SK-N-SH (cell line): Measurements from ENCODE around the gene GNAS. TPM values are rescaled to one million over a fixed set of nuclear protein-coding genes. Genes with fewer than 3 reads are reported as not detected.

Experiments used
- CTCF ChIA-PET: fragments of 300-600, 350-600 bp; formaldehyde crosslinking; extraction: SDS; loops from one replicate; lab custom pipeline; 2021; lab: Yijun Ruan, JAX
- POLR2A ChIA-PET: fragments of 350-600 bp; sonication (Branson Sonifier 250); formaldehyde crosslinking; extraction: SDS; loops from one replicate; lab custom pipeline; 2020; ENCODE audit warnings: antibody characterized with exemption, inconsistent platforms; lab: Yijun Ruan, JAX
- DNase-seq: peaks from one replicate; pipeline ENCODE4 v3.0.0; 2012
- H2AFZ ChIP-seq: fragments of 200-600 bp; sonication (generic); 2 replicates; pipeline ENCODE4 v1.8.1; 2016; ENCODE audit warnings: antibody characterized with exemption, mild to moderate bottlenecking, low read depth
- H3F3A ChIP-seq: fragments of 200-600 bp; sonication (generic); replicated peaks from 2 replicates; pipeline ENCODE3; 2016; ENCODE audit warnings: antibody characterized with exemption, mild to moderate bottlenecking; ENCODE audit not compliant: insufficient read depth
- H3K27ac ChIP-seq, 2 experiments: fragments of 200-500 bp in 1 of 2; fragments of 200-600 bp in 1 of 2; sonication (Bioruptor generic) in 1 of 2; sonication (generic), shearing (Covaris generic) in 1 of 2; 2 replicates each; pipeline versions ENCODE4 v1.5.1 to v1.6.1; 2014 to 2016; ENCODE audit warnings: low read depth in 2 of 2, inconsistent platforms in 1 of 2, low read length in 1 of 2, mild to moderate bottlenecking in 1 of 2, mixed read lengths in 1 of 2
- H3K27me3 ChIP-seq: fragments of 200-600 bp; sonication (generic), shearing (Covaris generic); 2 replicates; pipeline ENCODE4 v1.6.1; 2016; ENCODE audit warnings: mixed run types; ENCODE audit not compliant: insufficient read depth
- H3K36me3 ChIP-seq, 2 experiments: fragments of 200-500 bp in 1 of 2; fragments of 200-600 bp in 1 of 2; sonication (Bioruptor generic) in 1 of 2; sonication (generic) in 1 of 2; replicated peaks in 1 of 2; 2 replicates each; pipeline versions ENCODE3 to v1.5.1; 2014 to 2016; ENCODE audit warnings: low read length in 1 of 2, mild to moderate bottlenecking in 1 of 2; ENCODE audit not compliant: insufficient read depth in 2 of 2, control insufficient read depth in 1 of 2
- H3K4me1 ChIP-seq, 2 experiments: fragments of 200-500 bp in 1 of 2; fragments of 200-600 bp in 1 of 2; sonication (Bioruptor generic) in 1 of 2; sonication (generic), shearing (Covaris generic) in 1 of 2; 2 replicates each; pipeline versions ENCODE4 v1.5.1 to v1.6.1; 2014 to 2016; ENCODE audit warnings: low read depth in 1 of 2, low read length in 1 of 2, mixed run types in 1 of 2; ENCODE audit not compliant: insufficient read depth in 2 of 2, control insufficient read depth in 1 of 2
- H3K4me2 ChIP-seq: fragments of 200-600 bp; sonication (generic), shearing (Covaris generic); 2 replicates; pipeline ENCODE4 v1.6.1; 2017; ENCODE audit warnings: mixed run types
- H3K4me3 ChIP-seq, 2 experiments: fragments of 200-500 bp in 1 of 2; fragments of 200-600 bp in 1 of 2; sonication (Bioruptor generic) in 1 of 2; sonication (generic), shearing (Covaris generic) in 1 of 2; 2 replicates each; pipeline versions ENCODE4 v1.5.1 to v1.8.1; 2014 to 2016; ENCODE audit warnings: low read depth in 2 of 2, inconsistent platforms in 1 of 2, low read length in 1 of 2, mild to moderate bottlenecking in 1 of 2, mixed read lengths in 1 of 2, moderate library complexity in 1 of 2
- H3K79me2 ChIP-seq: fragments of 200-600 bp; sonication (generic); 2 replicates; pipeline ENCODE4 v1.8.1; 2017; ENCODE audit warnings: mild to moderate bottlenecking; ENCODE audit not compliant: insufficient read depth
- H3K9ac ChIP-seq: fragments of 200-600 bp; sonication (generic); 2 replicates; pipeline ENCODE4 v1.6.1; 2017; ENCODE audit warnings: mixed run types
- H3K9me2 ChIP-seq: fragments of 200-600 bp; sonication (generic); 2 replicates; pipeline ENCODE4 v1.6.1; 2017; ENCODE audit warnings: mixed run types
- H3K9me3 ChIP-seq: fragments of 200-600 bp; sonication (generic); 2 replicates; pipeline ENCODE4 v1.6.1; 2017; ENCODE audit warnings: mixed run types, mild to moderate bottlenecking, moderate library complexity
- H4K20me1 ChIP-seq: fragments of 200-600 bp; sonication (generic); 2 replicates; pipeline ENCODE4 v1.6.1; 2017; ENCODE audit warnings: mild to moderate bottlenecking, mixed run types; ENCODE audit not compliant: insufficient read depth
- CHD2 ChIP-seq: fragments of 150-350 bp; IDR thresholded peaks from 2 replicates; pipeline ENCODE4 v1.6.1; 2018; ENCODE audit warnings: low read length; ENCODE audit not compliant: partially characterized antibody
- CTCF ChIP-seq: fragments of 200-600 bp; sonication (generic); IDR thresholded peaks from 2 replicates; pipeline ENCODE4 v1.6.1; 2017; ENCODE audit warnings: antibody characterized with exemption, mild to moderate bottlenecking, moderate library complexity
- FOXJ3 ChIP-seq: sonication (generic); formaldehyde crosslinking; IDR thresholded peaks from 2 replicates; pipeline ENCODE4 v1.5.1; 2020; ENCODE audit warnings: mild to moderate bottlenecking, missing genetic modification reagents
- MAX ChIP-seq: IDR thresholded peaks from 2 replicates; pipeline ENCODE4 v1.4.0; 2012; ENCODE audit warnings: low read depth
- MXI1 ChIP-seq: IDR thresholded peaks from 2 replicates; pipeline ENCODE4 v1.6.1; 2012; ENCODE audit warnings: mild to moderate bottlenecking, low read depth, low read length, improper control_type of control experiment
- NFIC ChIP-seq: IDR thresholded peaks from 2 replicates; pipeline ENCODE4 v1.4.0; 2012; ENCODE audit warnings: borderline replicate concordance
- TCF12 ChIP-seq: IDR thresholded peaks from 2 replicates; pipeline ENCODE4 v1.4.0; 2012
- USF1 ChIP-seq: IDR thresholded peaks from 2 replicates; pipeline ENCODE4 v1.4.0; 2012; ENCODE audit warnings: low read depth, borderline replicate concordance
- YY1 ChIP-seq: IDR thresholded peaks from 2 replicates; pipeline ENCODE4 v1.4.0; 2012; ENCODE audit warnings: low read depth, mild to moderate bottlenecking
- WGBS: methylation state at CpG from one replicate; pipeline ENCODE4 v1.1.6; 2017; ENCODE audit warnings: low lambda C conversion rate; 5-methylcytosine and 5-hydroxymethylcytosine counted together
- polyA plus RNA-seq, 3 experiments: library from polyadenylated mRNA; depleted of rRNA; stranded (reverse); fragments of >200 nt; gene quantifications; 2 replicates each; pipeline ENCODE4 v1.2.3, GENCODE V29; 2012

Gene GNAS
- polyA plus RNA-seq, 1 of the 3 experiments (the other 2 are of a cell fraction) = 1,562 TPM

GRCh38 chr20:58892141-58892931, 39.8 kb downstream of the GNAS start:
- peak; percentile 89 for DNase-seq
- H3K36me3 ChIP-seq = peaks cover 21% of the 10 kb centered on the region in 2 experiments
- H2AFZ ChIP-seq = no peak overlapping the region
- peak overlapping the region; percentile 70 for H3K4me2 ChIP-seq
- H3K27ac ChIP-seq = peak overlapping the region; percentile 92 to 97
- ChIA-PET POLR2A (interaction anchor here (1.3 to 1.4 kb wide), 3 partner anchors 22 to 140 kb away, joined by 4 to 11 read pairs (median 4); partner anchors contain the start of gene ATP5F1E), CTCF (no interaction called here)
- no peaks in the 10 kb centered on the region for H3K9me2 ChIP-seq
- peak overlapping the region; percentile 97 for H3K9ac ChIP-seq
- peaks cover 66% of the 10 kb centered on the region for H3K79me2 ChIP-seq
- H4K20me1 ChIP-seq = peaks cover 46% of the 10 kb centered on the region
- peaks cover 18% of the 10 kb centered on the region for H3F3A ChIP-seq
- H3K27me3 ChIP-seq = no peaks in the 10 kb centered on the region
- TF ChIP-seq TCF12 = no peak
- TF ChIP-seq FOXJ3 (CRISPR knock-in tag) = no peak
- TF ChIP-seq MAX = peak; percentile 9; the same call in 1 of the 2 replicates
- TF ChIP-seq USF1 = no peak
- TF ChIP-seq CTCF = peak; percentile 23; the same call in 1 of the 2 replicates
- peak; percentile 20 for TF ChIP-seq CHD2
- TF ChIP-seq, all 33 proteins: peak for 3
- Histone ChIP-seq H3K4me1 (peaks cover 32 to 33% of the 10 kb centered on the region in 2 experiments; a peak in 3 of 4 replicates), H3K9me3 (no peaks in the 10 kb centered on the region), H3K4me3 (peak overlapping the region; percentile 69 to 77)
- WGBS = 1% methylated on average over 49 of the region's 49 CpGs

- TF ChIP-seq NFIC (no peak), YY1 (0 out of 2 replicates have a peak, but pooled peaks have one; percentile 51), MXI1 (peak; percentile 74; the same call in 1 of the 2 replicates)
- Histone ChIP-seq H3K36me3 (peaks cover 26 to 27% of the 10 kb centered on the region in 2 experiments), H3K27me3 (no peaks in the 10 kb centered on the region), H3K9me2 (no peaks in the 10 kb centered on the region), H3K27ac (peak overlapping the region; percentile 92 to 97), H3K4me2 (peak overlapping the region; percentile 70), H3K4me3 (peak overlapping the region; percentile 69 to 77), H3K9me3 (no peaks in the 10 kb centered on the region), H2AFZ (no peak overlapping the region), H4K20me1 (peaks cover 52% of the 10 kb centered on the region), H3K79me2 (peaks cover 72% of the 10 kb centered on the region), H3F3A (peaks cover 23% of the 10 kb centered on the region), H3K4me1 (peaks cover 33 to 38% of the 10 kb centered on the region in 2 experiments; a peak in 3 of 4 replicates), H3K9ac (peak overlapping the region; percentile 97)
- peak; percentile 55 for DNase-seq
- ChIA-PET CTCF (no interaction called here), POLR2A (no interaction called here)
- WGBS = 0% methylated on average over 1 of the region's 1 CpG
Measured at GRCh38 chr20:58892932-58893224, 40.4 kb downstream of the GNAS start.
